ENCODE results near the gene POLG. TPM values are rescaled to one million over a fixed set of nuclear protein-coding genes. Genes with fewer than 3 reads are reported as not detected.

The POLG gene
- total and polyA plus RNA-seq, 8 donors = 22.7 to 172 (median 54.7) TPM

GRCh38 chr15:89375093-89376005, 40.7 kb upstream of the POLG start:
- no peak for TF ChIP-seq POLR2AphosphoS5 (IDR thresholded peaks at IDR 0.05)
- TF ChIP-seq CTCF (IDR thresholded peaks at IDR 0.05) = no peak
- TF ChIP-seq POLR2A (IDR thresholded peaks at IDR 0.05) = no peak
- no peak for TF ChIP-seq EP300 (IDR thresholded peaks at IDR 0.05)
- Histone ChIP-seq H3K27ac (no peak overlapping the region), H3K4me3 (no peak overlapping the region), H3K27me3 (peaks cover 40 to 100% (median 95%) of the 10 kb centered on the region in 3 donors), H3K9me3 (no peaks in the 10 kb centered on the region), H3K4me1 (peaks cover 25 to 37% (median 29%) of the 10 kb centered on the region in 4 donors), H3K36me3 (no peaks in the 10 kb centered on the region)
- no peak for DNase-seq
- intact Hi-C loops (cut with DNase I; ENCODE audit: low total_unique reads) = no loop called here
- WGBS, 5 donors = 6 to 10% (median 9%) methylated on average over 9 of the region's 9 CpGs

GRCh38 chr15:89374086-89374981, 39.7 kb upstream of the POLG start:
- no peaks in the 10 kb centered on the region for H3K9me3 ChIP-seq
- H3K27ac ChIP-seq = no peak overlapping the region
- H3K4me1 ChIP-seq = peaks cover 25 to 36% (median 28%) of the 10 kb centered on the region in 4 donors
- H3K27me3 ChIP-seq = peaks cover 40 to 100% (median 92%) of the 10 kb centered on the region in 3 donors
- TF ChIP-seq POLR2AphosphoS5 (IDR thresholded peaks at IDR 0.05) = no peak
- no peak for TF ChIP-seq EP300 (IDR thresholded peaks at IDR 0.05)
- no peak for TF ChIP-seq CTCF (IDR thresholded peaks at IDR 0.05)
- no peak for TF ChIP-seq POLR2A (IDR thresholded peaks at IDR 0.05)
- no peak for DNase-seq
- WGBS, 5 donors = 14 to 20% (median 16%) methylated on average over 14 of the region's 14 CpGs
- no peaks in the 10 kb centered on the region for H3K36me3 ChIP-seq
- intact Hi-C loops (cut with DNase I; ENCODE audit: low total_unique reads) = no loop called here
- H3K4me3 ChIP-seq = no peak overlapping the region

- Histone ChIP-seq H3K9me3 (no peaks in the 10 kb centered on the region), H3K36me3 (no peaks in the 10 kb centered on the region), H3K4me3 (peak overlapping the region in 1 of 4 donors; percentile 43), H3K4me1 (peaks cover 16 to 31% (median 19%) of the 10 kb centered on the region in 4 donors), H3K27me3 (peaks cover 45 to 100% (median 92%) of the 10 kb centered on the region in 3 donors), H3K27ac (no peak overlapping the region)
- intact Hi-C loops (cut with DNase I; ENCODE audit: low total_unique reads) = no loop called here
- no peak for TF ChIP-seq POLR2AphosphoS5 (IDR thresholded peaks at IDR 0.05)
- TF ChIP-seq POLR2A (IDR thresholded peaks at IDR 0.05) = no peak
- TF ChIP-seq CTCF (IDR thresholded peaks at IDR 0.05) = no peak
- TF ChIP-seq EP300 (IDR thresholded peaks at IDR 0.05) = no peak
- no peak for DNase-seq
- 15 to 17% (median 16%) methylated on average over 14 to 15 of the region's 15 CpGs for WGBS, 5 donors
These were observed 37.7 kb upstream of the POLG start for GRCh38 chr15:89372069-89372935.

Data from stomach (tissue), 9 donors.